ENCODE results near the gene WTAP.
"Not testable (repeated sequence)": the region's sequence is repeated elsewhere in the genome, so short reads cannot be mapped to it uniquely, and the experiment has no call there.

The WTAP gene

DNA sequence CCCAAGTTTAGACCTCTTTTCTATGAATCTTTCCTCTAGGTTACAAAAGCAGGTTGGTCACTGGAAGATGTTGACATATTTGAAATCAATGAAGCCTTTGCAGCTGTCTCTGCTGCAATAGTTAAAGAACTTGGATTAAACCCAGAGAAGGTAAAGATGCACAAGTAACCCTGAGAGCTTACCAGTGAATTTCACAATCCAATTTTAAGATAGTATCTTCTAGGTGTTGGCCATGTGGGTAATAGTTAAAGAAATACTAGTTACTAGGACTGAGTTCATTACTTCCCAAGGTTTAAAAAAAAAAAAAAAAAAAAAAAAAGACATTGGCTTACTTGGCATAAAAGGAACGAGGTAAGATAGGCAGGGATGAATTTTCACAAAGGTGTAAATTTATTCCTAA is 50.8 kb downstream of the WTAP start:
- H3K9ac ChIP-seq, result no peak overlapping the region
- no peak for TF ChIP-seq Cebpa-rat (IDR thresholded peaks at IDR 0.05)
- H3K9me3 ChIP-seq, result no peaks in the 10 kb centered on the region
- no peaks in the 10 kb centered on the region for H3K27me3 ChIP-seq
- H3K27ac ChIP-seq, result no peak overlapping the region
- H4K20me1 ChIP-seq, result peaks cover 54% of the 10 kb centered on the region
- peaks cover 93% of the 10 kb centered on the region for H3K36me3 ChIP-seq
- no peaks in the 10 kb centered on the region for H3K4me1 ChIP-seq
- H3K4me2 ChIP-seq, result no peak overlapping the region
- H3K4me3 ChIP-seq, result no peak overlapping the region

- Histone ChIP-seq H3K36me3 (peaks cover 96% of the 10 kb centered on the region), H3K27ac (no peak overlapping the region), H3K4me1 (no peaks in the 10 kb centered on the region)
Measured at GRCh38 chr6:159778542-159779103, 51.3 kb downstream of the WTAP start.

GRCh38 chr6:159788276-159788675 is 61.0 kb downstream of the WTAP start:
- Histone ChIP-seq H3K4me1 (peaks cover 38% of the 10 kb centered on the region), H3K4me2 (peak overlapping the region; percentile 85), H3K4me3 (peak overlapping the region; percentile 99), H3K27ac (peak overlapping the region; percentile 97), H3K27me3 (no peaks in the 10 kb centered on the region), H4K20me1 (peaks cover 74% of the 10 kb centered on the region), H3K36me3 (peaks cover 58% of the 10 kb centered on the region), H3K9me3 (no peaks in the 10 kb centered on the region), H3K9ac (peak overlapping the region; percentile 99)
- no peak for TF ChIP-seq Cebpa-rat (IDR thresholded peaks at IDR 0.05)

More at GRCh38 chr6:159778542-159779103, 51.3 kb downstream of the WTAP start:
- TF ChIP-seq Cebpa-rat (IDR thresholded peaks at IDR 0.05), result no peak
- Histone ChIP-seq H3K27me3 (no peaks in the 10 kb centered on the region), H4K20me1 (peaks cover 59% of the 10 kb centered on the region), H3K9me3 (no peaks in the 10 kb centered on the region), H3K4me3 (no peak overlapping the region), H3K4me2 (no peak overlapping the region), H3K9ac (no peak overlapping the region)

DNA sequence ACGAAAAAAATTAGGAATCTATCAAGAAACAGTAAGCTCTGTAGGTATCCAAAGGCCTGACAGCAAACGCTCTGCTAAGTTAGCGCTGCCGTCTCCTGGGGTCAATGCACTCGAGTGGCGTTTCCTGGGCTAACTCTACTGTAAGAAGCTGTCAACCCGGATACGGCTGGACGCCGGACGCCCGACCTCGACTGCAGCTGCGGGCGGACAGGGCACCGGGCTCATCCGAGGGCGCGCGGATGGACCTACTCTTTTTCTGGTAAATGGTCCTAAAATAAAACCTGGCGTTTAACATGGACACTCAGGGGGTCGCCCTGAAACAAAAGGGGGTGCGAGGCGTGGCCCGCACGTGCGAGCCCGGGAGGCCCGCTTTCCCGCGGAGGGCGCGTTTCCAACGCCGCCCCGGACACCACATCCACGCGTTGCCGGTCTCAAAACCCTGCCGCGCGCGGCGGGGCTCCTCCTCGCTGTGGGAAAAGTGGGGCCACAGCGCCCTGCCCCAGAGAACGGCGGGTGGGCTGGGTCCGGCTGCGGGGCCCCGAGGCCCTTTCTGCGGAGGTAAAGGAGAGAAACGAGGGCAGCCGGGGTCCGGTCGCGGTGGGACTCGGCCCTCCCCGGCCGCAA is 61.6 kb downstream of the WTAP start:
- H3K9ac ChIP-seq, result peak overlapping the region; percentile 99
- H3K27ac ChIP-seq, result peak overlapping the region; percentile 97
- H3K36me3 ChIP-seq, result peaks cover 58% of the 10 kb centered on the region
- H4K20me1 ChIP-seq, result peaks cover 68% of the 10 kb centered on the region
- H3K4me1 ChIP-seq, result peaks cover 38% of the 10 kb centered on the region
- no peak for TF ChIP-seq Cebpa-rat (IDR thresholded peaks at IDR 0.05)
- H3K4me2 ChIP-seq, result peak overlapping the region; percentile 85
- no peaks in the 10 kb centered on the region for H3K27me3 ChIP-seq
- peak overlapping the region; percentile 99 for H3K4me3 ChIP-seq
- H3K9me3 ChIP-seq, result no peaks in the 10 kb centered on the region

GRCh38 chr6:159789377-159790148 is 62.3 kb downstream of the WTAP start, which contains the start of gene TCP1:
Gene TCP1 (minus strand): TSS chr6:159789602. CDS start chr6:159789468, 134 bp downstream.
- H4K20me1 ChIP-seq, result peaks cover 61% of the 10 kb centered on the region
- peak within 1 kb of the TSS; percentile 99 for H3K9ac ChIP-seq
- peak within 1 kb of the TSS; percentile 99 for H3K4me3 ChIP-seq
- no peaks in the 10 kb centered on the region for H3K9me3 ChIP-seq
- no peak for TF ChIP-seq Cebpa-rat (IDR thresholded peaks at IDR 0.05)
- H3K27me3 ChIP-seq, result no peaks in the 10 kb centered on the region
- H3K4me2 ChIP-seq, result peak within 1 kb of the TSS; percentile 97
- H3K27ac ChIP-seq, result peak within 1 kb of the TSS; percentile 97
- peaks cover 38% of the 10 kb centered on the region for H3K4me1 ChIP-seq
- peaks cover 58% of the 10 kb centered on the region for H3K36me3 ChIP-seq

DNA sequence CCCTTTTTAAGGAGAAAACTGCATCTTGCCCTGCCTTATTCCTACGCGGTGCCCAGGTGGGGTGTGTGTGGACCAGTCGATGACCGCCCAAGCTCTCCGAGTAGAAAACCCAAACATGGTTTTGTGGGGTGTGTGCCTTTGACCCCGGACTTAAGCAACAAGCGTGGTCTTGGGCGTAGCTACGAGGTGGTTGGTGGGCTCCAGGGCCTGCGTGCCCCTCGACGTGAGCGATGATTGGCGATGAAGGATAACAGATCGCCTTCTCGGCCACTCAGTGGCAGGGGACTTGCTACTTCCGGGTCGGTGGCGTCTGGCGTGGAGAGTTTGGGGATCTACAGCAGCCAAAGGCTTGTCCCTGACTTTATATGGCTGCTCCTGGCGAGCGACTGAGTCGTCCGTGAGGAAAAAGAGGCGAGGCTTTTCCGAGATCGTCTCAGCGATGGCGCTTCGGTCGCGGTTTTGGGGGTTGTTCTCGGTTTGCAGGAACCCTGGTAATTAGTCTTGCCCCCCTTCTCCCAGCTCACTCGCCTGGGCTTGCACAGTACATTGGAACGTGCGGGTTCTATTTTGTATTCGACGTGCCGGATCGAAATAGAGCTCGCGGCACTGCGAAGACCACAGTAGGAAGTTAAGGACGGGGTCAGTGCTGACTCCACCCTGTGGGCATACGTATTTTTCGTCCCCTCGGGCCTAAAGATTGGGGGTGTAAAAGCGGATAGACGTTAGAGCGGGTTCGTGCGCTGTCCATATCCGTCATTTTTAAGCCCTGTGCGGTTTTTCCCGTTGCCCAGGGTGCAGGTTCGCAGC is 63.0 kb downstream of the WTAP start, which contains the start of gene MRPL18:
TSS of gene MRPL18 (plus strand) at position 319 of the 807 bp plus-strand sequence. CDS start at position 440, 121 bp downstream.
- peak within 1 kb of the TSS; percentile 97 for H3K4me2 ChIP-seq
- peak within 1 kb of the TSS; percentile 99 for H3K4me3 ChIP-seq
- no peaks in the 10 kb centered on the region for H3K27me3 ChIP-seq
- H3K9ac ChIP-seq, result peak within 1 kb of the TSS; percentile 99
- no peaks in the 10 kb centered on the region for H3K9me3 ChIP-seq
- peak within 1 kb of the TSS; percentile 97 for H3K27ac ChIP-seq
- no peak for TF ChIP-seq Cebpa-rat (IDR thresholded peaks at IDR 0.05)
- H3K4me1 ChIP-seq, result peaks cover 38% of the 10 kb centered on the region
- H3K36me3 ChIP-seq, result peaks cover 55% of the 10 kb centered on the region
- H4K20me1 ChIP-seq, result peaks cover 53% of the 10 kb centered on the region

DNA sequence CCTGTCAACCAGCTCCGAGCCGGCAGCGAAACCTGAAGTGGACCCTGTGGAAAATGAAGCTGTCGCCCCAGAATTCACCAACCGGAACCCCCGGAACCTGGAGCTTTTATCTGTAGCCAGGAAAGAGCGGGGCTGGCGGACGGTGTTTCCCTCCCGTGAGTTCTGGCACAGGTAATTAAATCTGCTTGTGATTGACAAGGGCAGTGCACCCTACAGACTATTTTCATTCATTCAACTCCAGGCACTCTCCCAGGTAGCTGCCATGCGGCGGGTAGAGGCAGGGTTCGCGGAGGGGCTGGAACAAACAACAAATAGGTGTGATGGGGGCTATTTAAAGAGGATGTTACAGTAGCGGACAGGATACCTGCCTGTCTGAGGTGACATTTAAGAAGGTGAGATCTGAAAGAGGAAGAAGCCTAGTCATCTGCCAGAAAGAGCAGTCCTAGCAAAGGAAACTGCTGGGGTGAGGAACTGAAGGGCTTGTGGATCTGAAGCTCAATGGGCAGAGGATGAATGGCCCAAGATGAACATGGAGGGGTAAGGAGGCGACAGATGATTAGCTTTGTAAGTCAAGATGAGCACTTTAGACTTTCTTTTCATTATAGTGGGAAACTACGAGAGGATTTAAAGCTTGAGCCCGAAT is 63.8 kb downstream of the WTAP start:
- Histone ChIP-seq H3K4me2 (peak overlapping the region; percentile 97), H3K27me3 (no peaks in the 10 kb centered on the region), H3K27ac (peak overlapping the region; percentile 97), H3K9me3 (no peaks in the 10 kb centered on the region), H3K9ac (peak overlapping the region; percentile 99), H4K20me1 (peaks cover 46% of the 10 kb centered on the region), H3K4me3 (peak overlapping the region; percentile 99), H3K4me1 (peaks cover 44% of the 10 kb centered on the region), H3K36me3 (peaks cover 53% of the 10 kb centered on the region)
- no peak for TF ChIP-seq Cebpa-rat (IDR thresholded peaks at IDR 0.05)

- H3K9ac ChIP-seq, H3K9me3 ChIP-seq, H3K4me2 ChIP-seq, H3K4me3 ChIP-seq, H3K27ac ChIP-seq, H3K27me3 ChIP-seq: not testable (repeated sequence)
- Histone ChIP-seq H4K20me1 (peaks cover 14% of the 10 kb centered on the region; the same call in 1 of the 2 replicates), H3K4me1 (peaks cover 30% of the 10 kb centered on the region), H3K36me3 (peaks cover 73% of the 10 kb centered on the region)
Measured at GRCh38 chr6:159794976-159795375, 67.7 kb downstream of the WTAP start.

GRCh38 chr6:159797554-159797953 is 70.2 kb downstream of the WTAP start:
- Histone ChIP-seq H3K36me3 (peaks cover 76% of the 10 kb centered on the region), H3K4me2 (no peak overlapping the region), H3K27me3 (no peaks in the 10 kb centered on the region), H4K20me1 (no peaks in the 10 kb centered on the region), H3K27ac (no peak overlapping the region), H3K4me1 (peaks cover 14% of the 10 kb centered on the region), H3K9me3 (no peaks in the 10 kb centered on the region), H3K4me3 (no peak overlapping the region), H3K9ac (no peak overlapping the region)
- no peak for TF ChIP-seq Cebpa-rat (IDR thresholded peaks at IDR 0.05)

All from BLaER1 (cell line).